ELF-1 (cell line): ENCODE data around the gene FMNL2.
"Not testable (repeated sequence)": the region's sequence is repeated elsewhere in the genome, so short reads cannot be mapped to it uniquely, and the experiment has no call there.

Experiments used
- DNase-seq: peaks from one replicate; pipeline ENCODE4 v3.0.0-alpha.2; 2016; ENCODE audit warnings: low read depth, low spot score

FMNL2 gene

DNA sequence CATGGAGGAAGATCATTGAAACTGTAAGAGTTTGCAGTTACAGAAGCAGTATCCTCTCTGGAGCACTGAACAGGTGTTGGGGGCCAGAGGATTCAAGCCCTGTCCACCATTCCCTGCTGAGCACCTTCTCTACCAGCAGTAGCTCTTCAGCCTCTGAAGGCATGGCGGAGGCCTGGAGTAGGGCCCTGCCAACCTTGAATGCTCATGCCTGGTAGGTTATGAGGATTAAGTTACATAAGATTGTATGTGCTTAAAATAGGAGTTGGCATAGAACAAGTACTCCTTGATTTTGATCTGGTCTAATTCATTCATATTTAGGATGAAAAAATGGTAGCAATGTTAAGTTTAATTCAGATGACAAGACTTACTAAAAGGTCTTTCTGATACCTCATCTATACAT, 40.2 kb downstream of the FMNL2 start:
- no peak for DNase-seq

DNA sequence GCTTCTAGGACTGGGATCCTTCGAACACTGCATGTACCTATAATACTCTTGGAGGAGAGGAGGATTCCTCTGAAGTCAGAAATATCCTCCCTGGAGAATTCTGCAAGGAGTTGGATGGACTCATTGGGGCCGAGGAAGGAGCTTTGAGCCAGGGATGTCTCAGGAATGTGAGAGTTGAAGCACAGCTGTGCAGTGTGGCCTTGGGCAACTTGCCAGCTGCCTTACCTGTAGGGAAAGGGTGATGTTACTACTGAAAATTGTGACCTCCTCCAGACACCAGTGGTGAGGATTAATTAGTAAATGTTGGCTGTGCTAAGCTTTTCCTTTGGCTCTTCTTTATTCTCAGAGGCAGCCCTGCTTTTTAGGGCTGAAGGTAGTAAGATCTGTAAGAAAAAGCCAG, 41.4 kb downstream of the FMNL2 start:
- peak; percentile 63 for DNase-seq

- no peak for DNase-seq
Measured at GRCh38 chr2:152376968-152377367, 42.0 kb downstream of the FMNL2 start.

GRCh38 chr2:152379089-152379488, 44.1 kb downstream of the FMNL2 start:
- no peak for DNase-seq

- no peak for DNase-seq
Measured at GRCh38 chr2:152380261-152381055, 45.5 kb downstream of the FMNL2 start.

GRCh38 chr2:152383702-152384101, 48.7 kb downstream of the FMNL2 start:
- DNase-seq, result no peak

DNA sequence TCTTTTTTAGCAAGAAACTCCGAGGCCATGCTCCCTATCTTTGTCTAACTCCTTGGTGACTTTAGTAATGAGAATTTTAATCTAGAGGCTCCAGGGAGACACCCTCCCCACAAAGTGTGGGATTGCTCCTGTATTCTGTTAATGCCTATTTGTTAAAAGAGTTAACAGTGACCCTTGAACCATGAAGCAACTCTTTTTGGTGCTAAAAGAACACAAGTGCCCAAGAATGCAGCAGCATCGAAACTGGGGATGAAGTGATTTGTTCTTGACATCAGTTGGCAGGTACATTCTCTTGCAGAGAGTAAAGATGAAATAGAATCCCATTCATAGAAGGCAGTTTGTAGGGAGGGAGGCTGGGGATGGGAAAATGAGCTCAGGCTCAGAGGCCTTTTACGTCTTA, 50.0 kb downstream of the FMNL2 start:
- DNase-seq, result no peak

- DNase-seq, result no peak
Measured at GRCh38 chr2:152385650-152386049, 50.7 kb downstream of the FMNL2 start.

DNA sequence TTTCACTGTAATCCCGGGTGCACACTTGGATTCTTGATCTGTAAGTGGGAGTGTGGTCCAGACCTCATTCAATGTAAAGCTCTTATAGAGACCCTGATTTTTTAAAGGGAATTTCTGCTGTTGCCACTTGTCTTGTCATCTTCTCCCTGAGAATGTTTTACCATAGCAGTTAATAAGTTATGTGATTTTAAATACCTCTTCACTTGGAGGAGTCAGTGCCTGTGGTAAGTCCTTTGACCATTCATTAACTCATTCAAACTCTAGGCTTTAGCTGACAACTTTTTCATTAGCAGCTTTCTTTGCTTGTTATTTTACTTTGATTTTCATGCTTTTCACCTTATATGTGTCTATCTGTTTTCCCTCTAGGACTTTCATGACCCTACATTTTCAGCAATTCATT, 51.3 kb downstream of the FMNL2 start:
- DNase-seq, result no peak

DNA sequence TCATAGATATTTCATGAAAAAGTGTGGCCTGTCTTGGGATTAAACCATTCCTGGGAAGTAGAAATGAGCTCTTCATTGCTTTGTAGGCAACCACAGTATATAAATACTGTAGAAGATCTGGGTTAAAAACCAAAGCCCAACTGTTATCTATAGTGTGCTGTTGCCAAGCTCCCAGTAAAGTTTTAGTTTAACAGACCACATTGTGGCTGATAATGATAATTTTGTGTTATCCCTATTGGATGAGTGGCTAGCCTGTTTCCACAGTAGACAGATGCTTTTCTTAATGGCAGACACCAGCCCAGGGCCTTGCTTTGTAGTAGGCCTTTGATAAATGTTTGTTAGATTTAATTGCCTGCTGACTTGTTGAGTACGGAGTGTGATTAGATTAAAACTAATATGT, 52.1 kb downstream of the FMNL2 start:
- DNase-seq, result no peak

DNA sequence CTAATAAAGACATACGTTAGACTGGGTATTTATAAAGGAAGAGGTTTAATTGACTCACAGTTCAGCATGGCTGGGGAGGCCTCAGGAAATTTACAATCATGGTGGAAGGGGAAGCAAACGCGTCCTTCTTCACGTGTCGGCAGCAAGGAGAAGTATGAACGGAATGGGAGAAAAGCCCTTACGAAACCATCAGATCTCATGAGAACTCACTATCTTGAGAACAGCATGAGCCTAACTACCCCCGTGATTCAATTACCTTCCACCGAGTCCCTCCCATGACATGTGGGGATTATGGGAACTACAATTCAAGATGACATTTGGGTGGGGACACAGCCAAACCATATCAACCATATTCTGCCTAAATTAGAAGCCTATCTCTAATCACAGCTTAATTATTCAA, 53.3 kb downstream of the FMNL2 start:
- DNase-seq, result not testable (repeated sequence)

DNA sequence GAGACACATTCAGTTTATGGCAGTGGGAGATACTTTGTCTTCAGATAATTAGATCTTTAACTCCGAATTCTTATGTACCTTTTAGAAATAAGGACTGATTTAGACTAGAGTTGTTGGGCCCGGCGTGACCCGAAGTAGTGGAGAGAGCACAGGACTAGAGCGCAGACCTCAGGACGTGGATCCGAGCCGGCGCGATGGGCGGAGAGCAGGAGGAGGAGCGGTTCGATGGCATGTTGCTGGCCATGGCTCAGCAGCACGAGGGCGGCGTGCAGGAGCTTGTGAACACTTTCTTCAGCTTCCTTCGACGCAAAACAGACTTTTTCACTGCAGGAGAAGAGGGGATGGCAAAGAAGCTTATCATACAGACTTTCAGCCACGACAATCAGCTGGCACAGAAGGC, 54.5 kb downstream of the FMNL2 start:
- DNase-seq, result no peak

- no peak for DNase-seq
Measured at GRCh38 chr2:152390837-152391236, 55.9 kb downstream of the FMNL2 start.

- no peak for DNase-seq
Measured at GRCh38 chr2:152391318-152391717, 56.3 kb downstream of the FMNL2 start.

GRCh38 chr2:152393377-152393776, 58.4 kb downstream of the FMNL2 start:
- DNase-seq, result no peak

- DNase-seq, result no peak
Measured at GRCh38 chr2:152394326-152394725, 59.4 kb downstream of the FMNL2 start.

GRCh38 chr2:152395103-152395502, 60.1 kb downstream of the FMNL2 start:
- DNase-seq, result no peak

DNA sequence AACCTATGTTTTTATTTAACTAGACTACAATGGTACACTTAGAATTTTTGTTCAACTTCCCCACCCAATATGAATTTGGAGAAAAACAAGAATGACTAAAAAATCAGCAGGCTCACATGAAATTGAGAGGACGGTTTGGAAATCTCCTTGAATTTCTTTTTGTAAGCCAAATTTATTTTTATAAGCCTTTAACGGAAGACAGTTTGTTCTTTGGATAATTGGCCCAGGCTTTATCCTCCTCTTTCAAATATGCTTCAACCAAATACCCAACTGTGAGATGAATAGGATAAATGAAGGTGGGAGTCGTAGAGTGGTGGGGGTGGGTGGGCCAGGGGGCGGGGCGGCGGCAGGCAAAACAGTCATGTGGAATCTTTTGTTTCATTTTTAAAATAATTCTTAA, 60.6 kb downstream of the FMNL2 start:
- DNase-seq, result no peak

DNA sequence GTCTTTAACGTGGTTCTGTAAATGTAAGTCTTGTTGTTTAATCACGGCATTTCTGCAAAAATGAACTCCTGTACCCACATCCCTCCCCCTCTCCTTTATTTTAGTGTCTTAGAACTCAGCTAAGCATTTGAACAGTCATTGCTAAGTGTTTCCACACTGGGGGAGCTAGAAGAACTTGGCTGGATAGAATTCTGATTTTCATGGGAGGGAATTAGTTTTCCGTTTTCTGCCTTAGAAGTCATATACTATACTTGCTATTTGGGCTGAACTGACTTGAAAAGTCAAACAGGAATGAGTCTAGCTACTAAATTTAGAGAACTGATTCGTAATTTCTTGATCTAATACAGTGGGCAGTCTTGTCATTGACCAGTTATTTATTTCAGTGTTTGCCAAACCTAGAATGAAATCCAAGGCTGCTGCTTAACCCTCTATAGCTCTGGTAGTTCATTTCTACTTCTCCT, 61.1 kb downstream of the FMNL2 start:
- no peak for DNase-seq

DNA sequence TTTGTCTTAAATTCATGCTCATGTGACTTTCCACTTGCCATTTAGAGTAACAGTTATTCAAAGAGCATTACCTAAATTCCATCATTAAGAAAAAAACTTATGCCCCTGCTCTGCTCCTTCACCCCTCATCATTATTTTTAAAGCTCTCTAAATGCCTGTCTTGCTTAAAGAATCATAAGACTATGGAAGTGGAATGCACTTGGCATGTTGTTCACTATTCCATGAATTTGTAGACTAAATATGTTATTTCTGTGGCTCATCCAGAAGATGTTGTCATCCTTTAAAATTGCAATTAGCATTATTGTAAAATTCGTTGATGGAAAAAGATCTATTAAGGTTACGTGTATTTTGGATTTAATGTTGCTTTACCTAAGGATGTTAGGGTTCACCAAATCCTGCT, 61.8 kb downstream of the FMNL2 start:
- no peak for DNase-seq

GRCh38 chr2:152399003-152399402, 64.0 kb downstream of the FMNL2 start:
- no peak for DNase-seq

- no peak for DNase-seq
Measured at GRCh38 chr2:152400607-152401214, 65.7 kb downstream of the FMNL2 start.
